ENCODE results near the gene WNT9A.
"Not testable (repeated sequence)": the region's sequence is repeated elsewhere in the genome, so short reads cannot be mapped to it uniquely, and the experiment has no call there.

Gene WNT9A

GRCh38 chr1:227910511-227911153, 37.1 kb downstream of the WNT9A start:
- no peak for DNase-seq (ENCODE audit: low spot score)

DNA sequence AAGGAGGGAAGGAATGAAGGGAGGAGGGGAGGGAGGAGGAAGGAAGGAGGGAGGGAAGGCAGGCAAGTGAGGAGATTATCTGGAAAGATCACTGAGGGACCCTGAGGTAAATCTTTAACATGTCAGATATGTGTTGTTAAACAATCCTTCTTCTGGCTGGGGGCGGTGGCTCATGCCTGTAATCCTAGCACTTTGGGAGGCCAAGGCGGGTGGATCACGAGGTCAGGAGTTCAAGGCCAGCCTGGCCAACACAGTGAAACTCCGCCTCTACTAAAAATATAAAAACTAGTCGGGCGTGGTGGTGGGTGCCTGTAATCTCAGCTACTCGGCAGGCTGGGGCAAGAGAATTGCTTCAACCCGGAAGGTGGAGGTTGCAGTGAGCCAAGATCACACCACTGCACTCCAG, 37.8 kb downstream of the WNT9A start:
- not testable (repeated sequence) for DNase-seq (ENCODE audit: low spot score)

- DNase-seq (ENCODE audit: low spot score): no peak
Measured at GRCh38 chr1:227909188-227909587, 38.5 kb downstream of the WNT9A start.

- DNase-seq (ENCODE audit: low spot score): no peak
Measured at GRCh38 chr1:227908359-227908758, 39.4 kb downstream of the WNT9A start.

- DNase-seq (ENCODE audit: low spot score): no peak
Measured at GRCh38 chr1:227907439-227908015, 40.2 kb downstream of the WNT9A start.

- DNase-seq (ENCODE audit: low spot score): no peak
Measured at GRCh38 chr1:227906550-227907071, 41.1 kb downstream of the WNT9A start.

DNA sequence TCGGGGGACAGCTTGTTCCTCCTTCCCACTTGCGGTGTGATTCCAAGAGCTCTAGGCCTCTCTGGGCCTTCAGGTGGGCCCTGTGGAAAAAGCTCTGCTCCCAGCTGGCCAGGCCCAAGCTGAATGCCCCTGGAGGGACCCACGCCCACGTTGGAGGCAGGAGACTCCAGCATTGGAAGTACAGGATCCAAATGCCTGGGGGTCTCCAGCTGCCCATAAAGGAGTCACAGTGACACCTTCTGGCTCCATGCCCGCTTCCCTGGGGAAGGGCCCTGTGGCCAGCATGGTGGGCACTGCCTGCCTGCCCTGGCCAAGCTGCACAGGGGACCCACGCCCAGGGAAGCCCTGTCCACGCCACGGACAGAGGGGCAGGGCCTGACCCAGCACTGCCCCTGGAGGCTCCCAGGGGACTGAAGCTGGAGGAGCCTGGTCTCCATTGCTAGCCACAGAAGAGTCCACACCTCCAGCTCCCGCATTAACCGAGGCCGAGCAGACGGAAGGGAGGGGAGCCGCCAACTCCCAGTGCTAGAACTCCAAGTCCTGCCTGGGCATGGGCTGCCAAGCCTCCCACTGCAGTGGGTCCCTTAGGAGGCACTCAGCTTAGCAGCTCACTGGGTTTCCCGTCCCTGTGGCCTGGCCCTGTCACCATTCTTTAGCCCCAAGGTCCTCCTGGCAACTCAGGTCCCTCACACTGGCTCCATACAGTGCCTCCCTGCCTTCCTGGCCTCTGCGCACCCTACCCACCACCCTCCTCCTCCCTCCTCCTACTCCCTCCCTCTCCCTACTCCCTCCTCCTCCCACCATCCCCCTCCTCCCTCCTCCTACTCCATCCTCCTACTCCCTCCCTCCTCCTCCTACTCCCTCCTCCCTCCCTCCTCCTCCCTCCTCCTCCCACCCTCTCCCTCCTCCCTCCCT, 41.9 kb downstream of the WNT9A start:
- no peak for DNase-seq (ENCODE audit: low spot score)

- no peak for DNase-seq (ENCODE audit: low spot score)
Measured at GRCh38 chr1:227904541-227905335, 43.0 kb downstream of the WNT9A start.

DNA sequence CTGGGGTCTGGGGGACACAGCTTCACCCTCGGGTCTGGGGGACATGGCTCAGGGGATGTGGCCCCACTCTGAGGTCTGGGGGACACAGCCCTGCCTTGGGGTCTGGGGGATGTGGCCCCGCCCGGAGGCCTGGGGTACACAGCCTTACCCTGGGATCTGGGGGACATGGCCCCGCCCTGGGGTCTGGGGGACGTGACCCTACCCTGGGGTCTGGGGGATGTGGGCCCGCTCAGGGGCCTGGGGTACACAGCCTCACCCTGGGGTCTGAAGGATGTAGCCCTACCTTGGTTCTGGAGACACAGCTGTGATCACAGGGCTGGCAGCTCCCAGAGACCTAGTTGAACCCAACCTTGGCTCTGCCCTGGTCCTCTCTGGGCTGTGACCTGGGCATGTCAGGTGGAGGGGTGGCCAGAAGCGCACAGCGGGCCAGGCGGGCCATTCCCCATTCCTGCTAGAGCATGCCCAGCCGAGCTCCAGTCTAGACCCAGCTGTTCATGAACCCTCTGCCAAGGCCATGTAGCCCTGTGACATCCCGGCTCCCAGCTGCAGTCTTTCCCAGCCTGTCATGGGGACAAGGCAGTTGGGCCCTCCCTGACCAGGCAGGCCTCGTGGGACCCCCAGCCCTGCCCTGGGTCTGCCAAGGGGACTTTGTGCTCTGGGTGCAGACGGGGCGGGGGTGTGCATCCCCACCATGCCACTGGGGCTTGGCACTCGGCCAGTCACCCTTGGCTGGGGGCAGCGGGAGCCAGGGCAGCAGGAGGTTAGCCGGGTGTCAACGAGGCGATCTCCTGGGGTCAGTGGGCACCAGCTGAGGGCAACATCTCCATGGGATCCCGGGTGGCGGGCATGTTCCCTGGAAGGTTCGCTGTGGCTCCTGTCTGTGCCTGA, 43.9 kb downstream of the WNT9A start:
- DNase-seq (ENCODE audit: low spot score): no peak

DNA sequence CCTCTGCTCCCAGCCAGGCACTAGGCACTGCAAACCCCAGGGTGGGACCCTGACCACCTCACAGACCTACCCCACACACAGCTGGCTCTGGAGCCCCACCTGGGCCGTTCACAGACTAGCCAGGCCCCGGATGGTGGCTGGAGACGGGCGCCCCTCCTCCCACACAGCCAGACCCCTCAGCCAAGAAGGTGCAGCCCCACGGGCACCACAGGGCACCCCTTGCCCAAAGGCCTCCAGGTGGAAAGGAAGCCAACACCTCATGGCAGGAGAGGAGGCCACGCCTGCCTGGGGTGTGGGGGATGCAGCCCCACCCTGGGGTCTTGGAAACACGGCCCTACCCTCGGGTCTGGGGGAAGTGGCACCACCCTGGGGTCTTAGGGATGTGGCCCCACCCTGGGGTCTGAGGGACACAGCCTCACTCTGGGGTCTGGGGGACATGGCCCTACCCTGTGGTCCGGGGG, 44.6 kb downstream of the WNT9A start:
- DNase-seq (ENCODE audit: low spot score): no peak

- no peak for DNase-seq (ENCODE audit: low spot score)
Measured at GRCh38 chr1:227902641-227902990, 45.1 kb downstream of the WNT9A start.

- no peak for DNase-seq (ENCODE audit: low spot score)
Measured at GRCh38 chr1:227901906-227902640, 45.7 kb downstream of the WNT9A start.

- DNase-seq (ENCODE audit: low spot score): no peak
Measured at GRCh38 chr1:227901239-227901905, 46.4 kb downstream of the WNT9A start.

GRCh38 chr1:227900571-227901051, 47.1 kb downstream of the WNT9A start:
- DNase-seq (ENCODE audit: low spot score): no peak

GRCh38 chr1:227899820-227900449, 47.8 kb downstream of the WNT9A start:
- DNase-seq (ENCODE audit: low spot score): no peak

DNA sequence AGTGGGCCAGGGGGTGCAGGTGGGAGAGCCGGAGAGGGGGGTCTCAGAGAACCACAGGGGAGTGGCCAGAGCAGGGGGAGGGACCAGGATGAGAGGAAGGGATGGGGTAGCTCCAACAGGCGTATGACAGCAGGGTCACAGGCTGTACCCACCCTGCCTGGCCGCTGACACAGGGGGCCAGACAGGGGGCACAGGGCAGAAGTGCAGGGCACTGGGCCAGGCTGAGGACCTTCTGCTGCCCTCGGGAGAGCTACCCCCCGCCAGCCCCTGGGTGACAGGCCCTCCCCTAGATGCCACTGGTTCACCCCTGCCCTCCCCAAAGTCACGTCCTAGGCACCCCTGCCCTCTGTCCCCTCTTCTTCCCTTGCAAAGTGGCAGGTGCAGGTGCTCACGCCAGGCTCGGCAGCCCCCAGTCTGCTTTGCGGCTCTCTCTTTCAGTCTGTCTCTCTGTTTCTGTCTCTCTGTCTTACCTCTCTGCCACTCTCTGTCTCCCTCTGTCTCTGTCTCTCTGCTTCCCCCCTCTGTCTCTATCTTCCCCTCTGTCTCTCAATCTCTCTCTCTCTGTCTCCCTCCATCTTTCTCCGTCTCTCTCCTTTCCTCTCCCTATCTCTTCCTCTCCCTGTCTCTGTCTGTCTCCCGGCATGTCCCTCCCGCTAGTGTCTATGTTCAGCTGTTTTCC, 48.5 kb downstream of the WNT9A start:
- DNase-seq (ENCODE audit: low spot score): no peak

DNA sequence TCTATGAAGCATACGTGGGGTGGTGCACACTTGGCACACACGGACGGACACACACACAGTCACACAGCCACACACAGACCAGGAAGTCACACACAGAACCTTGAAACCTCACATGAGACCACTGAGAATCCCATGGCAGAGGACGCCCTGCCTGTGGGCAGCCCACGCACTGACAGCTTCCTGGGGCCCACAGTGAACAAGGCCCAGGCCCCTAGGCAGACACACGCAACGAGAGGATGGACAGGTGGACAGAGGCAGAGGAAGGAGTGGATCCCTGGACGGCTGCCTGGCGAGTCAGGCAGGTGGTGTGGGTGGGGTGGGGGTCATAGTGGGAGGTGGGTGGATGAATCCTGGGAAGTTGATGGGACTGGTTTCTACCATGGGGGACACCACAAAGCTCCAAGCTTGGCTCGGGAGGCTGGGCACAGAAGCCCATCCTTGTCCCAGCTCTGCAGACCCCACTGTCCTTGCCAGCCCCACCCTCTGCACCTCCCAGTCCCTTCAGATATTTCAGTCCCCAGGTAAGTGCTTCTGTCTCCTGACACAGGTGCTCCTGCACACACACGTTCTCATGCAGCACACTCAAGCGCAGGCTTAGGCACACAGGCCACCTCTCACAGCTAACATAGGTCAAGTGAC, 49.1 kb downstream of the WNT9A start:
- DNase-seq (ENCODE audit: low spot score): no peak

Data from GM03348 (cell line).